SK-N-SH treated with all-trans-retinoic acid at 6 μM for 48 hours (cell line): Measurements from ENCODE around the gene FBXL19.

Source experiments
- BACH2 ChIP-seq: fragments of 250-450 bp; sonication (Bioruptor Pico); IDR thresholded peaks from 2 replicates; pipeline ENCODE4 v1.9.0; 2021; ENCODE audit warnings: mild to moderate bottlenecking, borderline replicate concordance
- CSRNP3 ChIP-seq: fragments of 250-450 bp; sonication (Bioruptor Pico); IDR thresholded peaks from 2 replicates; pipeline ENCODE4 v1.5.1; 2021; ENCODE audit warnings: mild to moderate bottlenecking, moderate library complexity
- GLIS3 ChIP-seq: fragments of 250-450 bp; sonication (Bioruptor Pico); IDR thresholded peaks from 2 replicates; pipeline ENCODE4 v1.5.0; 2020; ENCODE audit warnings: mild to moderate bottlenecking, moderate library complexity
- PATZ1 ChIP-seq: fragments of 250-450 bp; sonication (Bioruptor Pico); IDR thresholded peaks from 2 replicates; pipeline ENCODE4 v1.8.0; 2020; ENCODE audit warnings: mild to moderate bottlenecking, moderate library complexity, borderline replicate concordance
- PPARA ChIP-seq: fragments of 250-450 bp; sonication (Bioruptor Pico); IDR thresholded peaks from 2 replicates; pipeline ENCODE4 v1.5.0; 2020; ENCODE audit warnings: mild to moderate bottlenecking, borderline replicate concordance
- ZNF565 ChIP-seq: fragments of 450-650 bp; formaldehyde crosslinking; conservative IDR thresholded peaks from 2 replicates; pipeline ENCODE4 v1.5.0; 2020; ENCODE audit warnings: low read depth, mild to moderate bottlenecking, moderate library complexity

GRCh38 chr16:30996985-30997724 is 73.8 kb downstream of the FBXL19 start:
- TF ChIP-seq PPARA (no peak), BACH2 (no peak), CSRNP3 (CRISPR knock-in tag) (no peak), PATZ1 (no peak), ZNF565 (CRISPR knock-in tag) (no peak), GLIS3 (CRISPR knock-in tag) (no peak)
